Keratinocyte (primary cell): Measurements from ENCODE around the gene CTDSP1. TPM values are rescaled to one million over a fixed set of nuclear protein-coding genes. Genes with fewer than 3 reads are reported as not detected.

Source experiments
- DNase-seq: peaks from one replicate; pipeline ENCODE4 v3.0.0-alpha.2; 2011; ENCODE audit warnings: low read depth, missing footprints, low spot score
- FAIRE-seq: peaks from 2 replicates; lab custom pipeline; 2011; peaks lifted over from hg19 to GRCh38; lab: Jason Lieb, UNC
- H2AFZ ChIP-seq: 2 replicates; pipeline ENCODE4 v1.6.0; 2012; ENCODE audit warnings: low read length, control low read depth, inconsistent platforms; ENCODE audit not compliant: control insufficient read depth
- H3K27ac ChIP-seq: 2 replicates; pipeline ENCODE4 v1.5.1; 2011; ENCODE audit warnings: low read length; ENCODE audit not compliant: control insufficient read depth, insufficient read depth
- H3K27me3 ChIP-seq: 3 replicates; pipeline ENCODE4 v1.6.0; 2011; ENCODE audit warnings: low read length; ENCODE audit not compliant: control insufficient read depth, insufficient read depth; ENCODE audit errors: extremely low read depth
- H3K36me3 ChIP-seq, 2 experiments: 2 replicates in 1 of 2; 3 replicates in 1 of 2; pipeline ENCODE4 v1.5.1; 2011; ENCODE audit warnings: low read length in 2 of 2, mild to moderate bottlenecking in 1 of 2; ENCODE audit not compliant: control insufficient read depth in 2 of 2, insufficient read depth in 2 of 2; ENCODE audit errors: extremely low read depth in 1 of 2
- H3K4me1 ChIP-seq: 3 replicates; pipeline ENCODE4 v1.5.1; 2011; ENCODE audit warnings: low read length; ENCODE audit not compliant: control insufficient read depth, insufficient read depth; ENCODE audit errors: extremely low read depth
- H3K4me2 ChIP-seq: 3 replicates; pipeline ENCODE4 v1.6.0; 2011; ENCODE audit warnings: low read depth, low read length; ENCODE audit not compliant: control insufficient read depth, insufficient read depth; ENCODE audit errors: extremely low read depth
- H3K4me3 ChIP-seq, 3 experiments: fragments of 200-600 bp in 1 of 3; sonication (generic) in 1 of 3; 2 replicates in 2 of 3; 3 replicates in 1 of 3; pipeline ENCODE4 v1.5.1; 2011 to 2016; ENCODE audit warnings: low read length in 3 of 3, mild to moderate bottlenecking in 3 of 3, control low read depth in 2 of 3, inconsistent platforms in 1 of 3, low read depth in 1 of 3, mixed read lengths in 1 of 3, mixed run types in 1 of 3, moderate library complexity in 1 of 3; ENCODE audit not compliant: control insufficient read depth in 2 of 3, insufficient read depth in 2 of 3; ENCODE audit errors: extremely low read depth in 1 of 3
- H3K79me2 ChIP-seq: 2 replicates; pipeline ENCODE4 v1.6.0; 2012; ENCODE audit warnings: low read length; ENCODE audit not compliant: control insufficient read depth, insufficient read depth
- H3K9ac ChIP-seq: 3 replicates; pipeline ENCODE4 v1.6.0; 2011; ENCODE audit warnings: low read length; ENCODE audit not compliant: control insufficient read depth, insufficient read depth; ENCODE audit errors: extremely low read depth
- H3K9me1 ChIP-seq: 3 replicates; pipeline ENCODE4 v1.6.0; 2011; ENCODE audit warnings: low read length; ENCODE audit not compliant: control insufficient read depth, insufficient read depth; ENCODE audit errors: extremely low read depth
- H3K9me3 ChIP-seq: 2 replicates; pipeline ENCODE4 v1.5.1; 2012; ENCODE audit warnings: low read depth, low read length; ENCODE audit not compliant: control insufficient read depth
- H4K20me1 ChIP-seq: 3 replicates; pipeline ENCODE4 v1.6.0; 2011; ENCODE audit warnings: low read length; ENCODE audit not compliant: control insufficient read depth, insufficient read depth; ENCODE audit errors: extremely low read depth
- CTCF ChIP-seq, 3 experiments: IDR thresholded peaks in 1 of 3; conservative IDR thresholded peaks in 1 of 3; optimal IDR thresholded peaks in 1 of 3; 2 replicates in 2 of 3; 3 replicates in 1 of 3; pipeline versions ENCODE3 to v1.5.1; 2011; ENCODE audit warnings: low read length in 3 of 3, mild to moderate bottlenecking in 3 of 3, moderate library complexity in 2 of 3, control low read depth in 1 of 3, inconsistent platforms in 1 of 3; ENCODE audit not compliant: insufficient read depth in 2 of 3; ENCODE audit errors: extremely low read depth in 1 of 3
- EZH2 ChIP-seq: IDR thresholded peaks from one replicate; pipeline ENCODE4 v1.6.1; 2012; ENCODE audit warnings: inconsistent platforms, mild to moderate bottlenecking, low read length, moderate library complexity
- dilution Hi-C: fragments of 300-500 bp; cut with MboI; formaldehyde crosslinking; loops from one replicate; pipeline ENCODE4 v1.7.0; 2020; ENCODE audit warnings: low sequenced_read_pairs; ENCODE audit not compliant: extremely low pct_ligation_motif_present
- polyA plus RNA-seq, 5 experiments: library from polyadenylated mRNA; depleted of rRNA in 3 of 5; stranded (reverse) in 3 of 5; stranded (forward) in 1 of 5; unstranded in 1 of 5; fragments of >200 nt; gene quantifications; 1 replicate in 1 of 5; 2 replicates in 3 of 5; 3 replicates in 1 of 5; pipeline versions ENCODE4 v1.2.1 to v1.2.3, GENCODE V29; 2011 to 2012; ENCODE audit warnings: missing spikeins in 2 of 5, low read depth in 1 of 5, low replicate concordance in 1 of 5

CTDSP1 gene
- polyA plus RNA-seq, 1 donor (not counting 4 experiments of a cell fraction or from before 2014, with no cell fraction given): 38.7 TPM

- no peak overlapping the region for H2AFZ ChIP-seq
- no peak overlapping the region for H3K9ac ChIP-seq
- FAIRE-seq (no peak), DNase-seq (no peak)
- H3K9me3 ChIP-seq: no peaks in the 10 kb centered on the region
- peaks cover 24% of the 10 kb centered on the region for H3K79me2 ChIP-seq
- H3K9me1 ChIP-seq: no peaks in the 10 kb centered on the region
- H3K4me1 ChIP-seq: peaks cover 27% of the 10 kb centered on the region
- dilution Hi-C loops: no loop called here
- H3K27me3 ChIP-seq: no peaks in the 10 kb centered on the region
- no peak for TF ChIP-seq EZH2
- no peak for TF ChIP-seq CTCF (optimal IDR thresholded peaks at IDR 0.05 in 1 of 3, IDR thresholded peaks at IDR 0.05 in 1 of 3, conservative IDR thresholded peaks at IDR 0.05 in 1 of 3; ENCODE audit: extremely low read depth in 1 of 3, insufficient read depth in 2 of 3, low read length in 3 of 3)
- no peak overlapping the region for H3K4me3 ChIP-seq
- no peaks in the 10 kb centered on the region for H4K20me1 ChIP-seq
- H3K36me3 ChIP-seq: peaks cover 12 to 13% of the 10 kb centered on the region in 2 experiments
- no peak overlapping the region for H3K4me2 ChIP-seq
- no peak overlapping the region for H3K27ac ChIP-seq
These were observed 4.1 kb downstream of the CTDSP1 start for GRCh38 chr2:218403810-218404209.

GRCh38 chr2:218404351-218405085 is 4.8 kb downstream of the CTDSP1 start:
- H3K9ac ChIP-seq: no peak overlapping the region
- no peaks in the 10 kb centered on the region for H3K9me1 ChIP-seq
- peaks cover 27% of the 10 kb centered on the region for H3K4me1 ChIP-seq
- no peak for TF ChIP-seq EZH2
- no peak for TF ChIP-seq CTCF (optimal IDR thresholded peaks at IDR 0.05 in 1 of 3, IDR thresholded peaks at IDR 0.05 in 1 of 3, conservative IDR thresholded peaks at IDR 0.05 in 1 of 3; ENCODE audit: extremely low read depth in 1 of 3, insufficient read depth in 2 of 3, low read length in 3 of 3)
- H3K79me2 ChIP-seq: peaks cover 22% of the 10 kb centered on the region
- no peak overlapping the region for H3K4me3 ChIP-seq
- no peak for FAIRE-seq
- H3K9me3 ChIP-seq: no peaks in the 10 kb centered on the region
- no peaks in the 10 kb centered on the region for H3K27me3 ChIP-seq
- peaks cover 12 to 13% of the 10 kb centered on the region in 2 experiments for H3K36me3 ChIP-seq
- H4K20me1 ChIP-seq: no peaks in the 10 kb centered on the region
- no peak overlapping the region for H2AFZ ChIP-seq
- H3K27ac ChIP-seq: no peak overlapping the region
- no peak for DNase-seq
- dilution Hi-C loops: no loop called here
- H3K4me2 ChIP-seq: no peak overlapping the region
